ENCODE data around the gene NUP160.
"Not testable (repeated sequence)": the region's sequence is repeated elsewhere in the genome, so short reads cannot be mapped to it uniquely, and the experiment has no call there.

GRCh38 chr11:47830013-47830412 is 18.1 kb downstream of the NUP160 start:
- TF ChIP-seq POLR2A, POLR2AphosphoS5 (IDR thresholded peaks at IDR 0.05; ENCODE audit: low read depth, low read length): not testable (repeated sequence)

Data from GM12892 (cell line).